DND-41 (cell line): ENCODE results near the gene BRD3.

Source experiments
- EZH2 ChIP-seq: IDR thresholded peaks from 3 replicates; pipeline ENCODE4 v1.6.1; 2012; ENCODE audit warnings: borderline replicate concordance, low read depth, mild to moderate bottlenecking, moderate library complexity, low read length, inconsistent platforms; ENCODE audit not compliant: severe bottlenecking
- TF ChIP-seq, protein P1 (sequence below): IDR thresholded peaks from 2 replicates; pipeline ENCODE4 v1.5.1; 2012; ENCODE audit warnings: borderline replicate concordance, low read length, moderate library complexity, mild to moderate bottlenecking; ENCODE audit not compliant: poor library complexity, severe bottlenecking; ENCODE audit errors: extremely low read depth

DNA sequence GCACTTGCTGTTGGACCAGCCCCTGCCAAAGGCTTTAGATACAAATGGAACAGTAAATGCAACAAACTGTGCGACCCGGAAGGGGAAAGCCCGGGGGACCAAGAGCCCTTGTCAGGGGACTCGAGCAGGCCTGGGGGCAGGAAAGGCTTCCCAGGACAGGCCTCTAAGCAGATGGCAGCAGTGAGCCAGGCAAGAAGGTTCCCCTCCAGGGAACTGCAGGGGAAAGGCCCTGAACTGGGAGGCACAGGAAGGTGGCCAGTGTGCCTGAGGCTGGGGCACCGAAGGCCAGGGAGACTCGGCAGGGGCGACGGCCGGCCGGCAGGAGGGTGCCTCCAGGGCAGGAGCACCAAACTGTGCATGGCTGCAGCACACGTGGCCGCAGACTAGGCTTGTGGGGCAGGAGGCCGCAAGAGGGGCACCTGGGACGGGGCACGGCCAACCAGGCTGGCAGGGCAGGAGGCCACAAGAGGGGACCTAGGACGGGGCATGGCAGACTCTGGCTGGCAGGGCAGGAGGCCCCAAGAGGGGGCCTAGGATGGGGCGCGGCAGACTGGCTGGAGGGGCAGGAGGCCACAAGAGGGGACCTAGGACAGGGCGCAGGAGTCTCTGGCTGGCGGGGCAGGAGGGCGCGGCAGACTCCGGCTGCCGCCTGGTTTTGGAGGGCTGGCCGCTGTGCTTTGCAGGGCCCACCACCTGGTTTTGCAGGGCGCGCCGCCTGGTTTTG lies 85.7 kb downstream of the BRD3 start:
- TF ChIP-seq, protein P1, sequence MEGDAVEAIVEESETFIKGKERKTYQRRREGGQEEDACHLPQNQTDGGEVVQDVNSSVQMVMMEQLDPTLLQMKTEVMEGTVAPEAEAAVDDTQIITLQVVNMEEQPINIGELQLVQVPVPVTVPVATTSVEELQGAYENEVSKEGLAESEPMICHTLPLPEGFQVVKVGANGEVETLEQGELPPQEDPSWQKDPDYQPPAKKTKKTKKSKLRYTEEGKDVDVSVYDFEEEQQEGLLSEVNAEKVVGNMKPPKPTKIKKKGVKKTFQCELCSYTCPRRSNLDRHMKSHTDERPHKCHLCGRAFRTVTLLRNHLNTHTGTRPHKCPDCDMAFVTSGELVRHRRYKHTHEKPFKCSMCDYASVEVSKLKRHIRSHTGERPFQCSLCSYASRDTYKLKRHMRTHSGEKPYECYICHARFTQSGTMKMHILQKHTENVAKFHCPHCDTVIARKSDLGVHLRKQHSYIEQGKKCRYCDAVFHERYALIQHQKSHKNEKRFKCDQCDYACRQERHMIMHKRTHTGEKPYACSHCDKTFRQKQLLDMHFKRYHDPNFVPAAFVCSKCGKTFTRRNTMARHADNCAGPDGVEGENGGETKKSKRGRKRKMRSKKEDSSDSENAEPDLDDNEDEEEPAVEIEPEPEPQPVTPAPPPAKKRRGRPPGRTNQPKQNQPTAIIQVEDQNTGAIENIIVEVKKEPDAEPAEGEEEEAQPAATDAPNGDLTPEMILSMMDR, result no peak
- no peak for TF ChIP-seq EZH2
